NCI-H146 (cell line): ENCODE measurements around the gene SMYD5.
"Not testable (repeated sequence)": the region's sequence is repeated elsewhere in the genome, so short reads cannot be mapped to it uniquely, and the experiment has no call there.

Experiments
- DNase-seq: peaks from one replicate; lab custom pipeline; 2025; lab: John Stamatoyannopoulos, UW

Gene SMYD5

DNA sequence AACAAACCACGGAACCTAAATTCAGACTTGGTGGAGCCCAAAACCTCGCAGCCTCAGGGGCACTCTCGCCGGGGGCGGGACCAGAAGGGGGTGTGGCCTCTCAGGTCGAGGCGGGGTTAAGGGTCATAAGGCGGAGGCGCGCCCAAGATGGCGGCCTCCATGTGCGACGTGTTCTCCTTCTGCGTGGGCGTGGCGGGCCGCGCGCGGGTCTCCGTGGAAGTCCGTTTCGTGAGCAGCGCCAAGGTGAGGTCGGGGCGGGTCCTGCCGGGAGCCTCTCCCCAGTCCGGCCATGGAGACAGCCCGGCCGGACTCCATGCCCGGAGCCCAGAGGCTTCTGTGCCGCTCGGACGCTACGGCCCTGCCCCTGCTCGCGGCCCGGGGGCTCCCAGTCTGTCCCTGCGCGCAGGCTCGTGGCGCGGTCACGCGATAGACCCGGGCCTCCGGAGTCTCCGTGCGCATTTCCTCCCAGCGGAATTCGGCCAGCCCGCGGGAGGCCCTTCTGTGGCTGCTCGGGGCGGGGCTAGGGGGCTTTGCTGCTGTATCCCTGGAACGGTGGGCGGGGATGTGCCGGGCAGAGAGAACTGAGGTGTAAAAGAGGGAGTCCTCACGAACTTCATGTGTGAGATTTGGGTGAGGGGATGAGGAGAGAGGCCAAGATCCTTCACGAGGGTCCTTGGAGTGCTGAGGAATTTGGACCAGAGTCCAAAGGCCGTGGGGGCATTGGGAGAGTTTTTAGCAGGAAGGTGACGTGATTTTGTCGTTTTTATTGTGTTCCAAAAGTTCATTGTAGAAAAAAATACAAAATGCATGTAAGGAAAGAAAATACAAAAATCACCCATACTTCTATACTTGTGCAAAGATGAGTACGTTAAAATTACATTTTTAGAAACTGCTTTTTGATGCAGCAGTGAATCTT lies at the start of gene SMYD5:
Gene SMYD5, plus strand, starts transcription at position 126 of the 916 bp plus-strand sequence. Its CDS starts 22 bp downstream, at position 148.
- DNase-seq = peak; percentile 82

DNA sequence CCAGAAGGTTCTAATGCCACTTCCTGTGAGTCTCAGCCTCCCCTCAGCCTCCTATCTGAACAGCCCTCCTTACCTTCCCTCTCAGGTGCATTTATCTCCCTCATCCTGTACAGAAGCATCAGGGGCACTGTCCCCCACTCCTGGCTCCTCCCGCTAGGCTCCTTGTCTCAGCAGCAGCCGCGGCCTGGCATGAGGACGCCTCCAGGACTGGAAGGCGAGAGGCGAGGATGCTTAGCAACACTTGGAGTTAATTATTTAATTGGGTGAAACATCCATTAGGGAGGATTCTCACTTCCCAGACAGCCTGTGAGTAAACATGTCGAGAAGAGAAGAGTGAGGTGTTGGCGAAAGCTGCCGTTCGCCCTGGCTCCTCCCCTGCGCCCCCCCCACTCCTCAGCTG lies 48.1 kb upstream of the SMYD5 start:
- peak; percentile 33 for DNase-seq

DNA sequence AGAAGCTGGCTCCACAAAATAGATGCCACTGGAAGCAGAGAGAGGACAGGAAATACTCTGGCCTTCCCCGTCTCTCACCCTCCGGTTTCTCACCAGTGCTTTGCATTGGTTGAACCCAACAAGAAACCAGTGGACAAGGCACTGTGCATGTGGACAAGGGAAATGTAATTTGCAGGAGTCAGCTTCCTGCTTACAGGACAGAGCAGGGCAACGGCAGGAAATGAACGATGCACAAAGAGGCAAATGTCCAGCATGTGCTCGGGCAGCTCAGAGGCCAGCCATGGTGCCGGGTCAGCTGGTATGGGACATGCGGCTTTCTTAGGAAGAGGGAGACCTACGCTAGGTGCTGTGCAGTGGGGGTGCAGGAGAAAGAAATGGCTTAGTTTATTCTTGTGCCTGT lies 47.2 kb upstream of the SMYD5 start:
- not testable (repeated sequence) for DNase-seq

DNA sequence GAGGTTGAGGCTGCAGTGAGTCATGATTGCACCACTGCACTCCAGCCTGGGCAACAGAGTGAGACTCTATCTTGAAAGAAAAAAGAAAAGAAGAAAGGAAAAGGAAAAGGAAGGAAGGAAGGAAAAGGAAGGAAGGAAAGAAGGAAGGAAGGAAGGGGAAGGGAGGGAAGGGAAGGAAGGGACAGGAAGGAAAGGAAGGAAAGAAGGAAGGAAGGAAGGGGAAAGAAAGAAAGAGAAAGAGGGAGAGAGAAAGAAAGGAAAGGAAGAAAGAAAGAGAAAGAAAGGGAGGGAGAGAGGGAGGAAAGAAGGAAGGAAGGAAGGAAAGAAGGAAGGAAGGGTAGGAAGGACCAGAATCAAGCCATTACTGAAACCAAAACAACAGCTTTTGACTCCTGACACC lies 45.7 kb upstream of the SMYD5 start:
- DNase-seq = not testable (repeated sequence)

DNA sequence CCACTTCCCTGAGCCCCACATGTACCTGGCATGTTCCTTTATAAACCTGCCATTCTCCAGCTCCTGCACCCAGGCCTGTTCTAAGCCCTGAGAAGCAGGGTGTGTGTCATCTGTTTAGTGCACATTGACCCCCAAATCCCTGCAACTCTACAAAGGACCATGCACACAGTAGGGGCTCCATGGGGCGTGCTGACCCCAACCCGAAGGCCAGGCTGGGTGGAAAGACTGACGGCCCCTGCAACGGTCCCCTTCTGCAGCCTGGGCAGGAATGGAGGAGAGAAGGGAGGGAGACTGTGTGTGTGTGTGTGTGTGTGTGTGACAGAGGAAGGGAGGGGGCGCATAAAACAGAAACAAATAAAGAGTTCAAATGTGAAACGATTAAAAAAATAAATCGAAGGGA lies 43.7 kb upstream of the SMYD5 start:
- not testable (repeated sequence) for DNase-seq

DNA sequence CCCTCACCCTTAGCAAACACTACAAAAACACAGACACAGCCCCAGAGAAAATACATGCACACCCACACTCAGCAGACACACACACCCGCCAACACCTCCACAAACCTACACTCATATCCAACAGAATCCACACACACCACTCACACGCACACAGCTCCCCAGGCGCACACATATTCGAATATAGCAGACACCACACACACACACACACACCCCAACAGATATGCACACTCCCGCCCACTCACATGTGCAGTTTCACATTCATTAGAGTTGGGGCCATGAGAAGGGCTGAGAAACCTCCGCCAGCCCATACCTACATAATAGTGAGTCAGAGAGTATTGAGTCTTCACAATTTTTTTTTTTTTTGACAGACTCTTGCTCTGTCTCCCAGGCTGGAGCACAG lies 41.1 kb upstream of the SMYD5 start:
- no peak for DNase-seq

DNA sequence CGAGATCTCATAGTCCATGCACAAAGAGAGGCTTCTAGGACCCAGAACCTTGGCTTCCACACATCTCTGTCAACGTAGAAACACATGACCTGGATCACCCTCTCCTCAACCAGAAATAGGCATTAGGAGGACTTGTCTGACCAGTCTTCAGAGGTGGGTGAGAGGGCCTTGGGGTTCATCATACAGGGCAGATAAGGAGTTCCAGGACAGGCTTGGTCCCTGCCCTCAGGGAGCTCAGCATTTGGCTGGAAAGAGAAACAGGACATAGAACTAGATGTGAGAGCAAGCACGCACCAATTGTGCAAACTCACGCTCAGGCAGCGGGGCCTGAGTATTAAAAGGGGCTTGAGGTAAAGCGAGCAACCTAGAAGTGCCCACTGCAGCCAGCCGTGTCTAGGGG lies 40.3 kb upstream of the SMYD5 start:
- DNase-seq = no peak

DNA sequence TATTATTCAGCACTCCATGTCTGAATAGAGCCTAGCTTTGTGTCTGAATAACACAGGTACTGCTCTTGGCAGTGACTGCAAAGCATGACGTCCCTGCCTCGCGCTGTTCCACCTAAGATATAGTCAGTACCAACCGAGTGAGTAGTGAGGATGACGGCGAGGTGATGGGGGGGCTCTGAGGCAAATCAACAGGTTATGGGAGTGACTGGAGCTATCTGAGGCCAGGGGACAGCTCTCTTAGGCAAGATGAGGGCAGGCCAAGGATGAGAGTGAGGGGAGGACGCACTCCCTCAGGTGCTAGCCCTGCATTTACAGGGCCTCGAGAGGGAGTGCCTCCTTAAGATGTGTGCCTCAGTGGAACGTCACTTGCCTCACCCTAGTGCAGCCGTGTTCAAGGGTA lies 39.8 kb upstream of the SMYD5 start:
- DNase-seq = no peak

DNA sequence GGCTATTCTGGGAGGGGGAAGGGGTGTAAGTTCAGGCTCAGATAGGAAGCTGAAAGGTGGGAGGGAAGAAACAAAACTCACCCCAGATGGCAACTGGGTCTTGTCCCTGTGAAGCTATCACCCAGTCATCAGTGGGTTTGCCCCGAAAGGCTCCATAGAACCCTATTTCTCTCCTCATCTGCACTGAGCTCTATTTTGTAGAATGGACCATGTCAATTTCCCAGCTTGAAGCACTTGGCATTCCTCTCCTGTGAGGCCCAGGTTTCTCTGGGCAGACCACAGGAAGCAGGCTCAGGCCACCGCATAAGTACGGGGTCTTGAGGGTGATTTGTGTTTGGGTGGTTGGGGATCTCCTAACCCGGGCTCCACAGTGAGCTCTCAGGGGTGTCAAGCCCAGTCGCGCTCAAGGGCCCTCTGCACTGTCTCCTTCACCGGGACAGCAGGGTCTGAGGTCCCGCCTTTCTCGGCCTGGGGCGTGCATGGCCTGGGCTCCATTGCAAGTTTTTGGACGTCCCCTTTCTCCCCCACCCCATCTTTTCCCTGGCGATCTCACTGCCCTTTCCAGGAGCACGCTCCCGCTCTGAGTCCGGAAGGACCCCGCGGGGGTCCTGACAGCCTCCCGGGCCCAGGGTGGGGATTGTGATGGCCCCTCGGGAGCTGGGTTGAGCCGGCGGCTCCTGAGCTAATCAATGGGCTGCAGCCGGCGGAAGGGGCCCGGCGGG lies 38.9 kb upstream of the SMYD5 start:
- no peak for DNase-seq

DNA sequence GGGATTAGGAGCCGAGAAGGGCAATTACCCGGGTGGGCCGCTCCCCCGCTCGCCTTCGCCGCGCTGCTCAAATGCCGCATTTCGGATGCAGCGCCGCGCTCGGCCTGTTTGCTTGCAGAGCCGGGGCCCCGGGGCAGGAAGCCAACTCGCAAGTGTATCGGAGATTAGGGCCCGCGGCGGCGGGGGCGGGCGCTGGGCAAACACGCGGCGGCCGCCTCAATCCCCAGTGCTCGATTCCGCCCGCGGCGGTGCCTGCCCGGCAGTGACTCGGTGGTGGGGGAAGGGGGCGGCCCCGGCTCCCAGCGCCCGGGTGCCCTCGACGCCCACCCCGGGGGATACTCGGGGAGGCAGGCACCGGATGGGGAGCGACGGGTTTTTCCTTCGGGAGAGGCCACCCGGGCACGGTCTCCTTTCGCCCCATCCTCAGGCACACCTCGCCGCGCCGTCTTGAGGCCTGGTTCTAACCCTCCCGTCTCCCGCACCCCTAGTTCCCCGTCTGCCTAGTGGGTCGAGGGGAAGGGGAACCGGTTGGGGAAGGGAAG lies 38.3 kb upstream of the SMYD5 start:
- DNase-seq = peak; percentile 78

DNA sequence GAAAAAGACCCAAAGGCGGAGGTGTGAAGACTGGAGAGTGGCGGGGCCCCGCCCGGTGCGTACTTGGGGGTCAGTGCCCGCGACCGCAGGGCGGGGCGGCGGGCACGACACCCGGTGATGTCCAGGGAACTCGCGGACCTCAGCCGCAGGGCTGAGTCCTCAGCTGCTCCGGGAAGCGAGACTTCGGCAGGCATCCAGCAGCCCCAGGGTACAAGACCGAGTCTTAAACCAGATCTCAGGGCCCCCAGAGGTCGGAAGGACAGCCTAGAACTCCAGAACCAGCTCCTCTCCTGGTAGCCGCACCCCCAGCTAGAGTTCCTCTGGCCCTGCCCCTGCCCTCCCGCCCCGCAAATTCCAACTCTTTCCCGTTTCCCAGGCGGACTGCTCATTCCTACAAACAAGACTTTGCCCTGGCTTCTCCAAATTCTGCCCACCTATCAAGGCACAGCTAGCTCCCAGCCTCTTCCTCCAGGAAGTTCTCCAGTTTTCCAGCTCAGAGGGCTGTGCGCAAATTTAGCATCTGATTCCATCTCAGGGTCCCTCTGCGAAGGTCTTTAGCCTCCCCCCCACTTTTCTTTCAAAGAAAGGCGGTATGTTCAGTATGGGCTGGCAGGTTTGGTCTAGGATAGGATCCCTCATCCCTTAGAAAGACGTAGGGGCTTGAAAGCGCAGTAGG lies 37.7 kb upstream of the SMYD5 start:
- peak; percentile 52 for DNase-seq

DNA sequence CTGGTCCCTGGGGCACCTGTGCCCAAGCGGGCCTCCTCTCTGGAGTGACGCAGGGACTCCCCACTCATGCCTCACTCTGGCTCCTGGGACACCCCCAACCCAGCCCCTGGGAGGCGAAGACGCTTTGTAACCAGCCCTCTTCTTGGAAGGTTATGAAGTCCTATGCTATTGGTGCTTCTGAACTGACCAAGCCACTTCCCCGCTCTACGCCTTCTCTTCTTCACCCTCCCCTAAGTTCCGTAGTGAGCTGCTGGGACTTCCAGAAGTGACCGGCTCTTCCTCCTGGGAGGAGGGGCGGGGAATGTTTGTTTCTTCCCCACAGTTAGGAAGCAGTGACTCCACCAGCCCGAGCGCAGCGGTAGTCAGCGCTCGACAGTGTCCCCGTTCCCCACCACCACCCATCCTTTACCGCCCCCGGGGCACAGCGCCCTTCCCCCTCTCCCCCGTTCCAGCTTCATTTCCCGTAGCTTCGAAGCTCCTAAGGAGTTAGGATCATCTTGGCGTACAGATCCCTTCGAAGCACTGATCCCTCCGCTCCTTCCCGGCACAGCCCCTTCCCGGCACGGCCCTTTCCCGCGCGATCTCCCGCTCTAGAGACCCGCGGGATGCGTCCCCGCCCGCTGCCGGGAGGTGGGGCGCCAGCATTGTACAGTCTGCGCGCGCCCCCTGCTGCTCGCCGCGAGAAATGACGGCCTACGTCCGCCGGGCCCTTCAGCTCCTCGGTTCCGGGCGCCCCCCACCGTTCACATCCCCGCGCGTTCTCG lies 37.0 kb upstream of the SMYD5 start:
- DNase-seq = peak; percentile 89

DNA sequence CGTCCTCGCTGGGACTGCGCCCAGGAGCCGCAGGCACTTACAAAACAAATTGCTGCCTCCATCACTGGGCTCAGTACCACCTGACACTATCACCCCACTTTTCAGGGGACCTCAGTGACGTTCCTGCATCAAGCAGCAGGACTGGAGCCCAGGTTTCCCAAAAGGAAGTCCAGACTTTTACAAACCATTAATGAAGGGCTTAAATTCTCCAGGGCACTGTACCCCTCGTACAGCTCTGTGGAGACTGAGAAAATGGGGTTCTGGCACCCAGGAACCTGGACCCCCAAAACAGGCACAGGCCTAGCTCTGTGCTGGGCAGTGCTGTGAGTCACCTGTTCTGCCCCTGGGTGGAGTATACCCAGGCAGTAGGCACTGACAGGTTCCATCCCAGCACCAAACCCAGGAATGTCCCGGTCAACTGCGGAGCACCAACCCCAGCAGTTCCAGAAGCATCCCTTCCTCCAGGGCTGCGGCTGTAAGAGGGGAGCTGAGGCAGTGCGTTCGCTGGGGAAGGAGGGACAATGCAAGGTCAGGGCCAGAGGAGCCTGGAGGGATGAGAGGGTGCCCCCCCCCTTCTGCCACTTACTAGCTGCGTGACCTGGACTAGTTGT lies 36.3 kb upstream of the SMYD5 start:
- DNase-seq = peak; percentile 36

DNA sequence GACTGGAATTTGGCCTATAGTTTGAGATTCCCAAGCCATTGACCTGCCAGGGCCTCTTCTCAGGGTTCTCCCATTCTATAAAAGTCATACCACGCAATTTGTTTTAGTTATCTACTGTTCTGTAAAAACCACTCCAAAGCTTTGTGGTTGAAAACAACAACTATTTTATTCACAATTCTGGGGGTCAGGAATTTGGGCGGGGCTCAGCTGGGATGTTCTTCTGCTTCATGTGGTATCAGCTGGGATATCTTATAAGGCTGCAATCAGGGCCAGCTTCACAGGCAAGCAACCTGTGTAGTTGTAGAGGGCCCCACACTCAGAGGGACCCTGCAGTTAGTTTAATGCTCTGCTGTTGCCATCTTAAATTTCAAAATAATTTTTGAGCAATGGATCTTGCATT lies 28.1 kb upstream of the SMYD5 start:
- DNase-seq = no peak

DNA sequence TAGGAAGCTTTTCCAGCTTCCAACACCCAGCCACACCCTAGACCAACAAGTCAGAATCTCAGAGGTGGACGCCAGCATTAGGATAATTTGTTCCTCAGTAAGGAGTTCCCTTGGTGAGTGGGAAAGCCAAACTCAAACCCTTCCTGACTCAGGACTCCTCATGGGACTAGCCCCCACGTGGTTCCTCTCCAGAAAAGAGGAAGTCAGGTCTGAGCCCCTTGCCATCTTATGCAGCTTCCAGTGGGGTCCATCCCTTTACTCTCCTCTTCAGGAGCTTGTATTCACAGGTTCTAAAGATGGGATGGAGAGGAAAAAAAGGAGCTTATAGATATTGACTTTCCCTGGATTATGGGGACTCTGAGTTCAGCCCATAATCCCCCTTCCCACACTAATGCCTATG lies 26.5 kb upstream of the SMYD5 start:
- no peak for DNase-seq

DNA sequence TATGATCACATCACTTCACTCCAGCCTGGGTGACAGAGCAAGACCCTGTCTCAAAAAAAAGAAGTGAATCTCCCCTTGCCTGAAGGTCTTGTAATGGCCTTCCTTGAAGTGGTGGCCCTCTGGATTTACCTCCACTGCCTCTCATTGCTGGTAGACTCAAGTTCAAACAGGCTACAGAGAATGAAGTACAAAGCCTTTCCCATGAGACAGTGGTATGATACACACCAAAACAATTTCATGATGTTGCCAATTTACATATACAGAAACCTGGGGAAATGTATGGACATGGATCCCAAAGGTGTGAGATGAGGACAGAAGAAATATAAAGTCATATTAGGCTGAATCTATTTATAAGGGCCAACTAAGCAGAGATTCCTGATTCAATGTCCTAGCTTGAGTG lies 16.5 kb upstream of the SMYD5 start:
- no peak for DNase-seq

DNA sequence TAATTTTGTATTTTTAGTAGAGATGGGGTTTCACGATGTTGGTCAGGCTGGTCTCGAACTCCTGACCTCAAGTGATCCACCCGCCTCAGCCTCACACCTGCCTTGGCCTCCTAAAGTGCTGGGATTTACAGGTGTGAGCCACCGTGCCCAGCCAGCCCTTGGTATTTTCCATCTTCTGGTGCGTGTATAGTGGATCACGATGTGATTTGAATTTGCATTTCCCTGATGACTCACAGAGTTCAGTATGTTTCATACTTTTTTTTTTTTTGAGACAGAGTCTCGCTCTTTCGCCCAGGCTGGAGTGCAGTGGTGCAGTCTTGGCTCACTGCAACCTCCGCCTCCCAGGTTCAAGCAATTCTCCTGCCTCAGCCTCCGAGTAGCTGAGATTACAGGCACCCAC lies 13.8 kb upstream of the SMYD5 start:
- not testable (repeated sequence) for DNase-seq

DNA sequence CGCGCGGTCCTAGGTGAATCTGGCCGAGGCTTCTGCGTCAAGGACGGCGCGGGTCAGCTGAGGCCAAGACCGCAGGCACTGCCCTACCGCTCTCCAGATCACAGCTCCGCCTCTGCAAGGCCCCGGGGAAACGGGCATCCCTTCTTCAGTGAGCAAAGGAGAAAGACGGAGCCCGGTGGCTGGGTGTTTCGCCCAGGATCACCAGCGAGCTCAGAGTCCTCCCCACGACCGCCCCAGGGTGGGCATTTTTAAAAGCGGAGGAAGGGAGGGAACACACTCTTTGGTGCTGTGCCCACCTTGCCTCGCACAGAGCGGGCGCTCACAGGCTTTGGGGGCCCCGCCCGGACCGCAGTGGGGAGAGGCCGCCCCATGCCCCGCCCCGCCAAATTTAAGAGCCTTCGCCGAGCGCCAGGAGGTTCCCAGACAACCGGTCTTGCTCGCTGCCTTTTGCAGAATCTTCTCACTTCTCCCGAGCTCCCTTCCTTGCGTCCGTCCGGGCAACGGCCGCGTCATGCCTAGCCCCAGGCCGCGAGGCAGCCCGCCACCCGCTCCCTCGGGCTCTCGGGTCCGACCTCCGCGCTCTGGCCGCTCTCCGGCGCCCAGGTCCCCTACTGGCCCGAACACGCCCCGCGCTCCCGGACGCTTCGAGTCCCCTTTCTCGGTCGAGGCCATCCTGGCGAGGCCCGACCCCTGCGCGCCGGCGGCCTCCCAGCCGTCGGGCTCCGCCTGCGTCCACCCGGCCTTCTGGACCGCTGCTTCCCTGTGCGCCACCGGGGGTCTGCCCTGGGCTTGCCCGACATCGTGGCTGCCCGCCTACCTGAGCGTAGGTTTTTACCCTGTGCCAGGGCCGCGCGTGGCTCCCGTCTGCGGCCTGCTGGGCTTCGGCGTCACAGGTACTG lies 11.6 kb upstream of the SMYD5 start, which contains the start of gene NOTO:
Gene NOTO, plus strand, starts transcription at position 419 of the 899 bp plus-strand sequence. Its CDS starts 93 bp downstream, at position 512.
- peak; percentile 63 for DNase-seq

DNA sequence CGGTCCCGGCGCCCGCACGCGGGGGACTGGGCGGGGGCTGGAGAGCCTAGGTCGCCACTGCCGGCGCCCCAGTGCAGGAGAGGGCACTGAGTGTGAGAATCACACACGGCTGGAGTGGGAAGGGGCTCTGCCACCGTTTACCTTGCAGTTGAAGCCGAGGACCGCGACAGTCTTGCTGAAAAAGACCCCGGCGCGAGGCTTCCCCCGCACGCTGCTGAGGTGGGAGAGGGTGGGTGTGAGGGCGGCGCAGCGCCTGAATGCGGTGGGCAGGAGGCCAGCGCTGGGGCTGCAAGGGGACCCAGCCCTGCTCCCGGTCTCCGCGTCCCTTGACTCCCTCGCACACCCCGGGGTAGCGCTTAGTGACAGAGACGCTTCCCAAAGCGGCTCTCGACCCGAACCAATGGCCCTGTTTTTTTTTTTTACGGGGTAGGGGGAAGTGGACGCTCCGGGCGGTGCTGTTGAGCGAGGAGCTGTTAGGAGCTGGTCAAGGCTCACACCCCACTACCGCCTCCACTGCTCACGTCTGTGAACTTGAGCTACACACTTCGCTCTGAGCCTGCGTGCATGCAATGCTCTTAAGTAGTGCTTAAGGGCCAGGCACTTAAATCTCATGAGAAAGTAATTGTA lies 10.9 kb upstream of the SMYD5 start:
- DNase-seq = peak; percentile 44
